Urinary bladder (tissue), 4 donors: ENCODE measurements around the gene CACNA2D3. TPM values are rescaled to one million over a fixed set of nuclear protein-coding genes. Genes with fewer than 3 reads are reported as not detected.

Source experiments
- DNase-seq: peaks from one replicate; pipeline ENCODE4 v3.0.0-alpha.2; 2015; ENCODE audit errors: extremely low spot score
- H3K27ac ChIP-seq: one replicate; pipeline ENCODE4 v1.5.1; 2013; ENCODE audit warnings: low read depth, mild to moderate bottlenecking, moderate library complexity
- H3K36me3 ChIP-seq: one replicate; pipeline ENCODE4 v1.6.1; 2013; ENCODE audit warnings: mild to moderate bottlenecking, moderate library complexity; ENCODE audit not compliant: insufficient read depth
- H3K4me1 ChIP-seq: one replicate; pipeline ENCODE4 v1.6.1; 2013; ENCODE audit warnings: mild to moderate bottlenecking, moderate library complexity; ENCODE audit not compliant: insufficient read depth
- H3K4me3 ChIP-seq: one replicate; pipeline ENCODE4 v1.5.1; 2013; ENCODE audit warnings: low read depth, low read length
- WGBS: extraction: QIAGEN DNeasy Blood & Tissue Kit; methylation state at CpG from one replicate; pipeline ENCODE4 v1.1.7; 2013; 5-methylcytosine and 5-hydroxymethylcytosine counted together
- polyA plus RNA-seq: library from polyadenylated mRNA; stranded (reverse); fragments of 200-250 nt; gene quantifications from one replicate; pipeline ENCODE4 v1.2.3, GENCODE V29; 2013
- total RNA-seq: library from RNA; depleted of rRNA; stranded (reverse); fragments of >200 nt; gene quantifications from one replicate; pipeline ENCODE4 v1.2.3, GENCODE V29; 2014
- donor health status: healthy with polysubstance abuse.
- donor health status: healthy.

The CACNA2D3 gene
- total and polyA plus RNA-seq, 2 donors: 0.57 to 1.7 TPM

GRCh38 chr3:54818486-54818885, 696.1 kb downstream of the CACNA2D3 start:
- DNase-seq: no peak
- Histone ChIP-seq H3K36me3 (no peaks in the 10 kb centered on the region), H3K4me3 (no peak overlapping the region), H3K4me1 (no peaks in the 10 kb centered on the region), H3K27ac (no peak overlapping the region)
- WGBS: 92% methylated on average over 2 of the region's 2 CpGs

DNA sequence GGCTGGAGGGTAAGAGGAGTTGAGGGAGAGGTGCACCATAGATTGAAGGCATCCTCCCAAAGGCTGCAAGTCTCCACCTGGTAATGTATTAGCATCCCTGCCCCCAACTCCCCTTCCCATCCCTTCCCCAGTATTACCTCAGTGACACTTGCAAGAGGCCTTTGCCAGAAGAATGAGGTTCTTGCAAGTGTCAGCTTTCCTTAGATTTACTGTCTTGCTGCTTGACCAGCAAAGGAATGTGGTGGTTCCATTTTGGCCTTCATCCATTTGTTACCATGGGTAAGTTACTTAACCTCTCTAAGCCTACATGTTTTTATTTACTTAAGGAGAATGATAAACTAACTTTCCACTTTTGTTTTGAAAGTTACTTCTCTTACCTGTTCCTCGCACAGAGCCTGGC, 696.6 kb downstream of the CACNA2D3 start:
- H3K4me1 ChIP-seq: no peaks in the 10 kb centered on the region
- no peak for DNase-seq
- H3K36me3 ChIP-seq: no peaks in the 10 kb centered on the region
- no peak overlapping the region for H3K4me3 ChIP-seq
- WGBS: 98% methylated on average over 1 of the region's 1 CpG
- no peak overlapping the region for H3K27ac ChIP-seq

- DNase-seq: no peak
- no peaks in the 10 kb centered on the region for H3K4me1 ChIP-seq
- H3K27ac ChIP-seq: no peak overlapping the region
- no peaks in the 10 kb centered on the region for H3K36me3 ChIP-seq
- WGBS: 70% methylated on average over 5 of the region's 5 CpGs
- H3K4me3 ChIP-seq: no peak overlapping the region
Observed at GRCh38 chr3:54819946-54820345, 697.6 kb downstream of the CACNA2D3 start.

GRCh38 chr3:54822206-54822605, 699.9 kb downstream of the CACNA2D3 start:
- no peak overlapping the region for H3K27ac ChIP-seq
- no peaks in the 10 kb centered on the region for H3K4me1 ChIP-seq
- no peak for DNase-seq

GRCh38 chr3:54826251-54826691, 703.9 kb downstream of the CACNA2D3 start:
- no peak for DNase-seq
- Histone ChIP-seq H3K4me3 (no peak overlapping the region), H3K27ac (no peak overlapping the region), H3K36me3 (no peaks in the 10 kb centered on the region), H3K4me1 (no peaks in the 10 kb centered on the region)
- WGBS: 72% methylated on average over 3 of the region's 3 CpGs

More at GRCh38 chr3:54822206-54822605, 699.9 kb downstream of the CACNA2D3 start:
- no peaks in the 10 kb centered on the region for H3K36me3 ChIP-seq
- 12% methylated on average over 1 of the region's 1 CpG for WGBS
- H3K4me3 ChIP-seq: no peak overlapping the region

GRCh38 chr3:54827056-54827687, 704.8 kb downstream of the CACNA2D3 start:
- DNase-seq: no peak
- WGBS: 60% methylated on average over 9 of the region's 9 CpGs
- H3K27ac ChIP-seq: no peak overlapping the region
- no peaks in the 10 kb centered on the region for H3K36me3 ChIP-seq
- H3K4me1 ChIP-seq: no peaks in the 10 kb centered on the region
- H3K4me3 ChIP-seq: no peak overlapping the region

DNA sequence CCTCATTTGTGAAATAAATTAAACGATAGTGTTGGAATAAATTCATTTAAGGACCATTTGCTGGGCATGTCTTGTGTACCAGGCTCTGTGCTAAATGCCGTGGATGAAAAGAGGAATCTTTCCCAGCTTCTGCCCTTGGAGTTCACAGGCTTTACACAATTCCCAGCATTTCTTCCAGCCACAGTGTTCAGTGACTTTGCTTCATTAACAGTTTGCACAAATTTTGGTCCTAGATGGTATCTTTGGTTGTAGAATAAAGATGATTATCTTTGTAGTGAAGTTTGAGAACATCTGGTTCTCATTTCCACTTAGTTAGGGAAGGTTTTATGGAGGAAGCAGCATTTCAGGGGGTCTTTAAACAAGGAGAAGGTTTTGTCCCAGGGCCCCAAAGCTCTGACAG, 705.4 kb downstream of the CACNA2D3 start:
- no peak for DNase-seq
- WGBS: 52% methylated on average over 2 of the region's 2 CpGs
- no peaks in the 10 kb centered on the region for H3K36me3 ChIP-seq

GRCh38 chr3:54830658-54831057, 708.3 kb downstream of the CACNA2D3 start:
- Histone ChIP-seq H3K4me3 (no peak overlapping the region), H3K27ac (no peak overlapping the region), H3K36me3 (no peaks in the 10 kb centered on the region), H3K4me1 (no peaks in the 10 kb centered on the region)
- no peak for DNase-seq
- 72% methylated on average over 8 of the region's 8 CpGs for WGBS

More for the DNA sequence above, 705.4 kb downstream of the CACNA2D3 start:
- H3K27ac ChIP-seq: no peak overlapping the region
- H3K4me1 ChIP-seq: no peaks in the 10 kb centered on the region
- no peak overlapping the region for H3K4me3 ChIP-seq

DNA sequence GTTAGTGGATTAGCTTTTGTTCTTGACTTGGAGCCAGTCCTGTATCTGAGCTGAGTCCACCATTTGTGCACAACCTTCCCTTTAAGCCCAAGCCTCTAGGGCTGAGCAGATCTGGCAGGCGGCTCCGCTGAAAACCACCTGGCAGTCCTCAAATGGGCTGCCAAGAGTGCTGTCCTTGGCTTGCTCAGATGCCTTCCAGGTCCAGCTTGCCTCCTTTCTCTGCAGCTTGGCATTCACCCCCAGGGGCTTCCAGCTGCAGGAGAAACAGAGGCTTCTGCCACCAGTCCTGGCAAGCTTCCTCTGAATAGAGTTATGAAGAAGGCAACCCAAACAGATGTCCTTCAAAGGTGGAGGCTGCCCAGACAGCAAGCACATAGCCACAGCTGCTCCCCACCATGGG, 708.8 kb downstream of the CACNA2D3 start:
- H3K36me3 ChIP-seq: no peaks in the 10 kb centered on the region
- no peak overlapping the region for H3K4me3 ChIP-seq
- no peak for DNase-seq
- H3K27ac ChIP-seq: no peak overlapping the region
- no peaks in the 10 kb centered on the region for H3K4me1 ChIP-seq
- WGBS: 54% methylated on average over 2 of the region's 2 CpGs

- WGBS: 76% methylated on average over 1 of the region's 1 CpG
- Histone ChIP-seq H3K36me3 (no peaks in the 10 kb centered on the region), H3K4me3 (no peak overlapping the region), H3K27ac (no peak overlapping the region), H3K4me1 (no peaks in the 10 kb centered on the region)
- no peak for DNase-seq
Observed at GRCh38 chr3:54832876-54833275, 710.5 kb downstream of the CACNA2D3 start.

DNA sequence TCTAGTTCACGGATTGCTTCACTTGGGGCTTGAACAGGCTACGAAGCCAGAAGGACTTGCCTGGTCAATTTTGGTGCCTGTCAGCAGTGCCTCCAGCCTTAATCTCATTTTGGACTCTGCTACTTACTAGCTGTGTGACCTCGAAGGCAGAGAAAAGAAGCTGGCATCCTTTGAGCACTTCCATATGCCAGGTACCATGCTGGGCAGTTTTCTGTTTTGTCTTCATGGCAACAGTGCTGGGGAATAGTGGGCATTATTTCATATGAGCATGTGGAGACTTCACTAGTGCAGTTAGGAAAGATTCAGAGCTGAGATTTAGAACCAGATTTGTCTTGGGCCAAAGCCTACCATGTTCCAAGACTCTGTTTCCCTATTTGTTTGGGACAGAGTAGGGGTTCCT, 713.3 kb downstream of the CACNA2D3 start:
- no peak for DNase-seq
- WGBS: 75% methylated on average over 3 of the region's 3 CpGs
- Histone ChIP-seq H3K27ac (no peak overlapping the region), H3K4me1 (no peaks in the 10 kb centered on the region), H3K4me3 (no peak overlapping the region), H3K36me3 (no peaks in the 10 kb centered on the region)

GRCh38 chr3:54836871-54837270, 714.5 kb downstream of the CACNA2D3 start:
- no peak overlapping the region for H3K4me3 ChIP-seq
- no peaks in the 10 kb centered on the region for H3K36me3 ChIP-seq
- no peak for DNase-seq
- H3K4me1 ChIP-seq: no peaks in the 10 kb centered on the region
- WGBS: 56% methylated on average over 8 of the region's 8 CpGs
- no peak overlapping the region for H3K27ac ChIP-seq

GRCh38 chr3:54837964-54838363, 715.6 kb downstream of the CACNA2D3 start:
- DNase-seq: no peak
- Histone ChIP-seq H3K27ac (no peak overlapping the region), H3K4me1 (no peaks in the 10 kb centered on the region), H3K4me3 (no peak overlapping the region), H3K36me3 (no peaks in the 10 kb centered on the region)
- 50% methylated on average over 2 of the region's 2 CpGs for WGBS

GRCh38 chr3:54841471-54841870, 719.1 kb downstream of the CACNA2D3 start:
- no peak for DNase-seq
- H3K27ac ChIP-seq: no peak overlapping the region
- H3K4me1 ChIP-seq: no peaks in the 10 kb centered on the region
- H3K4me3 ChIP-seq: no peak overlapping the region
- WGBS: 75% methylated on average over 4 of the region's 4 CpGs
- no peaks in the 10 kb centered on the region for H3K36me3 ChIP-seq

GRCh38 chr3:54843352-54843751, 721.0 kb downstream of the CACNA2D3 start:
- no peak overlapping the region for H3K27ac ChIP-seq

More at GRCh38 chr3:54843352-54843751, 721.0 kb downstream of the CACNA2D3 start:
- H3K36me3 ChIP-seq: no peaks in the 10 kb centered on the region
- 38% methylated on average over 2 of the region's 2 CpGs for WGBS
- no peak for DNase-seq
- no peak overlapping the region for H3K4me3 ChIP-seq
- H3K4me1 ChIP-seq: no peaks in the 10 kb centered on the region
